ENCODE measurements around the gene PNPLA7. TPM values are rescaled to one million over a fixed set of nuclear protein-coding genes. Genes with fewer than 3 reads are reported as not detected.

PNPLA7 gene
- total and polyA plus RNA-seq, 2 of the 13 experiments (the other 11 are each of a cell fraction or from before 2014, with no cell fraction given): 0.42 to 1.5 TPM

- TF ChIP-seq ZBTB7A (CRISPR knock-in tag; IDR thresholded peaks at IDR 0.05) (0 out of 2 replicates have a peak, but pooled peaks have one; percentile 26), ATF7-NPFF (CRISPR knock-in tag; IDR thresholded peaks at IDR 0.05; ENCODE audit: low read depth) (0 out of 2 replicates have a peak, but pooled peaks have one; percentile 50), SP2 (CRISPR knock-in tag; IDR thresholded peaks at IDR 0.05) (peak; percentile 51; the same call in 1 of the 2 replicates), ZNF724P (CRISPR knock-in tag; IDR thresholded peaks at IDR 0.05; ENCODE audit: borderline replicate concordance) (peak; percentile 54; the same call in 1 of the 2 replicates), SIX4 (CRISPR knock-in tag; IDR thresholded peaks at IDR 0.05) (0 out of 2 replicates have a peak, but pooled peaks have one; percentile 36), LCORL (IDR thresholded peaks at IDR 0.05) (no peak), LCORL (CRISPR knock-in tag; IDR thresholded peaks at IDR 0.05) (peak; percentile 79), FOXM1 (CRISPR knock-in tag; IDR thresholded peaks at IDR 0.05) (peak; percentile 34; the same call in 1 of the 2 replicates), ATAD3A (CRISPR knock-in tag; IDR thresholded peaks at IDR 0.05) (no peak), ZNF383 (CRISPR knock-in tag; IDR thresholded peaks at IDR 0.05; ENCODE audit: borderline replicate concordance) (no peak), TCF7L2 (IDR thresholded peaks at IDR 0.05; ENCODE audit: low read depth, low read length) (no peak), MEIS2 (CRISPR knock-in tag; IDR thresholded peaks at IDR 0.05) (peak; percentile 55; the same call in 1 of the 2 replicates), ZNF687 (CRISPR knock-in tag; IDR thresholded peaks at IDR 0.05) (peak; percentile 69), ZNF468 (CRISPR knock-in tag; IDR thresholded peaks at IDR 0.05) (peak; percentile 36; the same call in 1 of the 2 replicates), NR2F6 (IDR thresholded peaks at IDR 0.05) (no peak), NR2F6 (CRISPR knock-in tag; IDR thresholded peaks at IDR 0.05) (peak; percentile 65; the same call in 1 of the 2 replicates), KDM4B (CRISPR knock-in tag; IDR thresholded peaks at IDR 0.05) (0 out of 2 replicates have a peak, but pooled peaks have one; percentile 66), ZNF205 (CRISPR knock-in tag; IDR thresholded peaks at IDR 0.05) (peak; percentile 55; the same call in 1 of the 2 replicates), GLI4 (CRISPR knock-in tag; IDR thresholded peaks at IDR 0.05; ENCODE audit: borderline replicate concordance) (0 out of 2 replicates have a peak, but pooled peaks have one; percentile 36), ZNF547 (CRISPR knock-in tag; IDR thresholded peaks at IDR 0.05) (peak; percentile 62; the same call in 1 of the 2 replicates), ZMAT3 (CRISPR knock-in tag; conservative IDR thresholded peaks at IDR 0.05) (peak; percentile 89; the same call in 1 of the 2 replicates), ZNF580 (CRISPR knock-in tag; IDR thresholded peaks at IDR 0.05; ENCODE audit: borderline replicate concordance, low read depth) (peak; percentile 80; the same call in 1 of the 2 replicates), ELF1 (CRISPR knock-in tag; IDR thresholded peaks at IDR 0.05) (peak; percentile 69), ZNF780A (CRISPR knock-in tag; IDR thresholded peaks at IDR 0.05) (no peak), HDAC1 (CRISPR knock-in tag; IDR thresholded peaks at IDR 0.05) (peak; percentile 85)
Measured at GRCh38 chr9:137422604-137423513, 127.3 kb downstream of the PNPLA7 start, which contains the start of the genes EXD3 and NOXA1 (continued).

All from HepG2 (cell line).